IPS-20b (cell line): Measurements from ENCODE around the gene COPS6.
A peak's percentile ranks its signal among the peaks of the same experiment; 100 is the strongest.

Experiments
- H3K27ac ChIP-seq: one replicate; pipeline ENCODE4 v1.5.1; 2013; ENCODE audit warnings: low read length
- H3K27me3 ChIP-seq: 2 replicates; pipeline ENCODE4 v1.6.1; 2013; ENCODE audit warnings: mild to moderate bottlenecking, low read length, inconsistent platforms; ENCODE audit not compliant: insufficient read depth
- H3K36me3 ChIP-seq: 2 replicates; pipeline ENCODE4 v1.6.1; 2013; ENCODE audit warnings: low read depth, mild to moderate bottlenecking, inconsistent platforms, low read length, moderate library complexity; ENCODE audit not compliant: insufficient read depth
- H3K4me1 ChIP-seq: 2 replicates; pipeline ENCODE4 v1.6.1; 2013; ENCODE audit warnings: mild to moderate bottlenecking, control low read depth, inconsistent platforms, low read length, moderate library complexity; ENCODE audit not compliant: insufficient read depth
- H3K4me3 ChIP-seq: 2 replicates; pipeline ENCODE4 v1.5.1; 2013; ENCODE audit warnings: mild to moderate bottlenecking, low read length, inconsistent platforms
- H3K9ac ChIP-seq: 2 replicates; pipeline ENCODE4 v1.6.1; 2013; ENCODE audit warnings: low read depth, mild to moderate bottlenecking, inconsistent platforms, low read length, moderate library complexity
- H3K9me3 ChIP-seq: 2 replicates; pipeline ENCODE4 v1.6.1; 2013; ENCODE audit warnings: mild to moderate bottlenecking, low read depth, low read length, inconsistent platforms; ENCODE audit not compliant: insufficient read depth

COPS6 gene

GRCh38 chr7:100093925-100094486 lies 5.2 kb downstream of the COPS6 start:
- H3K9me3 ChIP-seq = no peaks in the 10 kb centered on the region
- H3K4me1 ChIP-seq = no peaks in the 10 kb centered on the region; the same call in 1 of the 2 replicates
- no peak overlapping the region for H3K9ac ChIP-seq
- no peak overlapping the region for H3K27ac ChIP-seq
- H3K27me3 ChIP-seq = no peaks in the 10 kb centered on the region
- peaks cover 88% of the 10 kb centered on the region for H3K36me3 ChIP-seq
- no peak overlapping the region for H3K4me3 ChIP-seq

GRCh38 chr7:100095289-100095688 lies 6.5 kb downstream of the COPS6 start:
- H3K4me3 ChIP-seq = no peak overlapping the region
- no peaks in the 10 kb centered on the region for H3K27me3 ChIP-seq
- H3K9me3 ChIP-seq = no peaks in the 10 kb centered on the region
- no peaks in the 10 kb centered on the region for H3K4me1 ChIP-seq
- no peak overlapping the region for H3K9ac ChIP-seq
- H3K36me3 ChIP-seq = peaks cover 100% of the 10 kb centered on the region
- H3K27ac ChIP-seq = no peak overlapping the region

GRCh38 chr7:100095704-100096103 lies 6.9 kb downstream of the COPS6 start:
- no peaks in the 10 kb centered on the region for H3K27me3 ChIP-seq
- no peak overlapping the region for H3K27ac ChIP-seq
- no peaks in the 10 kb centered on the region for H3K4me1 ChIP-seq
- H3K9ac ChIP-seq = no peak overlapping the region
- H3K36me3 ChIP-seq = peaks cover 96% of the 10 kb centered on the region
- H3K9me3 ChIP-seq = no peaks in the 10 kb centered on the region
- H3K4me3 ChIP-seq = no peak overlapping the region

- Histone ChIP-seq H3K9ac (peak overlapping the region; percentile 100; the same call in 1 of the 2 replicates), H3K36me3 (peaks cover 72% of the 10 kb centered on the region), H3K9me3 (no peaks in the 10 kb centered on the region), H3K27me3 (no peaks in the 10 kb centered on the region), H3K4me1 (0 out of 2 replicates have a peak, but pooled peaks cover 2% of the 10 kb centered on the region), H3K27ac (no peak overlapping the region), H3K4me3 (peak overlapping the region; percentile 96; the same call in 1 of the 2 replicates)
These were observed 10.1 kb downstream of the COPS6 start for GRCh38 chr7:100098913-100099312.

GRCh38 chr7:100099452-100099851 lies 10.7 kb downstream of the COPS6 start:
- Histone ChIP-seq H3K27ac (peak overlapping the region; percentile 100), H3K9me3 (no peaks in the 10 kb centered on the region), H3K4me3 (peak overlapping the region; percentile 96)

GRCh38 chr7:100100420-100101015 lies 11.7 kb downstream of the COPS6 start:
- peak overlapping the region; percentile 100 for H3K9ac ChIP-seq
- peaks cover 69% of the 10 kb centered on the region for H3K36me3 ChIP-seq
- no peaks in the 10 kb centered on the region for H3K9me3 ChIP-seq
- H3K27me3 ChIP-seq = no peaks in the 10 kb centered on the region
- H3K27ac ChIP-seq = peak overlapping the region; percentile 100
- H3K4me1 ChIP-seq = 0 out of 2 replicates have a peak, but pooled peaks cover 2% of the 10 kb centered on the region
- peak overlapping the region; percentile 96 for H3K4me3 ChIP-seq

More at GRCh38 chr7:100099452-100099851, 10.7 kb downstream of the COPS6 start:
- peak overlapping the region; percentile 100 for H3K9ac ChIP-seq
- H3K27me3 ChIP-seq = no peaks in the 10 kb centered on the region
- H3K4me1 ChIP-seq = 0 out of 2 replicates have a peak, but pooled peaks cover 2% of the 10 kb centered on the region
- H3K36me3 ChIP-seq = peaks cover 71% of the 10 kb centered on the region

GRCh38 chr7:100101016-100101862 lies 12.5 kb downstream of the COPS6 start, which contains the start of the genes AP4M1 and MCM7:
Gene AP4M1 (plus strand): TSS chr7:100101643. CDS start chr7:100101715, 72 bp downstream.
Gene MCM7 (minus strand): TSS chr7:100101397. CDS start chr7:100101294, 103 bp downstream.
- Histone ChIP-seq H3K27me3 (no peaks in the 10 kb centered on the region), H3K4me1 (0 out of 2 replicates have a peak, but pooled peaks cover 2% of the 10 kb centered on the region), H3K36me3 (peaks cover 69% of the 10 kb centered on the region), H3K9me3 (no peaks in the 10 kb centered on the region), H3K9ac (peak within 1 kb of the TSS; percentile 100), H3K4me3 (peak within 1 kb of the TSS; percentile 96), H3K27ac (peak within 1 kb of the TSS; percentile 100)

- Histone ChIP-seq H3K27ac (no peak overlapping the region), H3K4me3 (peak overlapping the region; percentile 96; the same call in 1 of the 2 replicates), H3K27me3 (no peaks in the 10 kb centered on the region), H3K4me1 (0 out of 2 replicates have a peak, but pooled peaks cover 2% of the 10 kb centered on the region), H3K9ac (peak overlapping the region; percentile 100; the same call in 1 of the 2 replicates), H3K36me3 (peaks cover 66% of the 10 kb centered on the region), H3K9me3 (no peaks in the 10 kb centered on the region)
These were observed 14.4 kb downstream of the COPS6 start for GRCh38 chr7:100102950-100103840.

GRCh38 chr7:100105534-100105933 lies 16.8 kb downstream of the COPS6 start:
- Histone ChIP-seq H3K4me3 (no peak overlapping the region), H3K9ac (no peak overlapping the region), H3K9me3 (no peaks in the 10 kb centered on the region), H3K4me1 (0 out of 2 replicates have a peak, but pooled peaks cover 2% of the 10 kb centered on the region), H3K27me3 (no peaks in the 10 kb centered on the region), H3K27ac (no peak overlapping the region), H3K36me3 (peaks cover 68% of the 10 kb centered on the region)

GRCh38 chr7:100106633-100107032 lies 17.9 kb downstream of the COPS6 start:
- no peaks in the 10 kb centered on the region for H3K9me3 ChIP-seq
- H3K9ac ChIP-seq = no peak overlapping the region
- H3K4me1 ChIP-seq = 0 out of 2 replicates have a peak, but pooled peaks cover 2% of the 10 kb centered on the region
- H3K27me3 ChIP-seq = no peaks in the 10 kb centered on the region
- peaks cover 79% of the 10 kb centered on the region for H3K36me3 ChIP-seq
- H3K4me3 ChIP-seq = no peak overlapping the region
- no peak overlapping the region for H3K27ac ChIP-seq
